NCI-H2029 (cell line): Measurements from ENCODE around the gene KRTAP19-3.
"Not testable (repeated sequence)": the region's sequence is repeated elsewhere in the genome, so short reads cannot be mapped to it uniquely, and the experiment has no call there.

Experiments used
- DNase-seq: peaks from one replicate; lab custom pipeline; 2025; lab: John Stamatoyannopoulos, UW

Gene KRTAP19-3

DNA sequence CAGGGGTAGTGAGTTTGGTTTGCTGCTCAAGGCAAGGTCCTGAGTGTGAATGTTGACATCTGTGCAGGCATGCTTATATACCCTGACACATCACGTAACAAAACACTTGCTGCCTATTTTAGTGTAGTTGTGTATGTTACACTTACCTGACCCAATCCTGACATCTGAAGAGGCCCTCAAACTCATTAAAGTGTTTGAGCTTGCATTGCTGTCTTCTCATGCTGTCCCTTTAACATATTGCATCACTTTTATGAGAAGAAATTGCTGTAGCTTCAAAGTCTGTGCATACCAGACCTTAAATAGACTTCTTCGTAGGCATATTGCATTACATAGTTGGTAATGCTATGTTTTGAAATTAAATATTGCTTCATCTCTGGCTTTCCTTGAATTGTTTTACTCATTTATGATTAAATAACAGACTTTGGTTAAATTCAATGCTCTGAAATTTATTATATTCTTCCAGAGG, at the start of gene KRTAP19-3:
Gene KRTAP19-3 (minus strand): TSS at position 51 of the 466 bp plus-strand sequence. CDS start 56 bp downstream, outside the sequence.
- no peak for DNase-seq

- DNase-seq, result no peak
These were observed 27.1 kb upstream of the KRTAP19-3 start for GRCh38 chr21:30518876-30519275.

DNA sequence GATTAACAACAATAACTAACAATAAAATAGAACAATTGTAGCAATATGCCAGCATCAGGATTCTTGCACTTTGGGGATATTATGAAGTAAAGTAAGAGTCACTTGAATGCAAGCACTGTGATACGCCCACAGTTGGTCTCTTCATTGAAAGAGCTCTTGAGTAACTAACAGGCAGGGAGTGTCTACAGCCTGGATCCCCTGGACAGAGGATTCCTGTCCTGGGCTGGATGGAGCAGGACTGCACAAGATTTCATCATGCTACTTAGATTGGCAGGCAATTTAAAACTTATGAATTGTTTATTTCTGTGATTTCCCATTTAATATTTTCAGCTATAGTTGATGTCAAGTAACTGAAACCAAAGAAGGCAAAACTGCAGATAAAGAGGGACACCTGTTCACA, 23.9 kb upstream of the KRTAP19-3 start:
- no peak for DNase-seq

DNA sequence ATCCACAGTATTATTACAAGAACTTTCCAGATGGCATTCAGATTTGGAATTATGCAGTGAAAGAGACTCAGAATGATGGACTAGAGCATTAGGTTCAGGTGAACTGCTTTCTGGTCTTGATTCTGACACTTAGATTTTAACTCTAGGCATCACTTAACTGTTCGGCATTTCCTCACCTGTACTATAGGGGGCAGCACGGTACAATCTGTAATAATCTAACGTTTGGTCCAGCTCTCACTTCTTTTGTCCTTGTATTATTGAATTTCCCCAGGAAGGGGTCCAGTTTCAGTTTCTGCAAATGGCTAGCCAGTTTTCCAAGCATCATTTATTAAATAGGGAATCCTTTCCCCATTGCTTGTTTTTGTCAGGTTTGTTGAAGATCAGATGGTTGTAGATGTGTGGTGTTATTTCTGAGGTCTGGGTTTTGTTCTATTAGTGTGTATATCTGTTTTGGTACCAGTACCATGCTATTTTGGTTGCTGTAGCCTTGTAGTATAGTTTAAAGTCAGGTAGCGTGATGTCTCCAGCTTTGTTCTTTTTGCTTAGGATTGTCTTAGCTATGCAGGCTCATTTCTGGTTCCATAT, 13.9 kb upstream of the KRTAP19-3 start:
- DNase-seq, result not testable (repeated sequence)

GRCh38 chr21:30502041-30502440, 10.2 kb upstream of the KRTAP19-3 start, which contains the start of gene KRTAP19-5:
KRTAP19-5 (minus strand) TSS chr21:30502141; CDS start chr21:30502090, 51 bp downstream.
- DNase-seq, result no peak

DNA sequence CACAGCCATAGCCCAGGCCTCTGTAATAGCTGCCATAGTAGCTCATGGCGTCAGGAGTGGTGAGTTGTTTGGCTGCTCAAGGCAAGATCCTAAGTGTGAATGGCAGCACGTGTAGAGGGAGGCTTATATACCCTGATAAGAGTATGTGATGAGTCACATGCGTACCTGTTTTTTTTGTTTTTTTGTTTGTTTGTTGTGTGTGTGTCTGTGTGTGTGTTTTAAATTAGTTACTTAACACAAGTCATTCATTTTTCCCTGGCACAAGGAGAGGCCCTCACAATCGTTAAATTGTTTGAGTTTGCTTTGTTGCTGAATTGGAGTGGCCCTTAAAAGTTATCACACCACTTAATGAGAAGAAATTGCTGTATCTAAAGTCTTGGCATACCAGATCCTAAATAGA, 5.3 kb upstream of the KRTAP19-3 start, which contains the start of gene KRTAP19-4:
Gene KRTAP19-4 (minus strand): TSS at position 101 of the 400 bp plus-strand sequence. CDS start 55 bp downstream, at position 46.
- DNase-seq, result no peak

DNA sequence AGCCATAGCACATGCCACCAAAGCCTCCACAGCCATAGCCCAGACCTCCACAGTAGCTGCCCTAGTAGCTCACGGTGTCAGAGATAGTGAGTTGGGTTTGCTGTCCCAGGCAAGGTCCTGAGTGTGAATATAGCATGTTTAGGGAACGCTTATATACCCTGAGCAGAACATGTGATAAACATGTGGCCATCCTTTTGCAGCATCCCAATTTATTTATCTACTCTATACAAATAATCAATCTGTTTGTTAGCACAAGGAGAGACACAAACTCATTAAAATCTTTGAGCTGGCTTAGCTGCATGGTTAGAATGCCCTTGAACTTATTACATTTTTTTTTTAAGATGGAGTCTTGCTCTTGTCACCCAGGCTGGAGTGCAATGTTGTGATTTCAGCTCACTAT, 4.5 kb downstream of the KRTAP19-3 start, which contains the start of gene KRTAP19-2:
Gene KRTAP19-2 (minus strand): TSS at position 101 of the 400 bp plus-strand sequence. CDS start 88 bp downstream, at position 13.
- no peak for DNase-seq

DNA sequence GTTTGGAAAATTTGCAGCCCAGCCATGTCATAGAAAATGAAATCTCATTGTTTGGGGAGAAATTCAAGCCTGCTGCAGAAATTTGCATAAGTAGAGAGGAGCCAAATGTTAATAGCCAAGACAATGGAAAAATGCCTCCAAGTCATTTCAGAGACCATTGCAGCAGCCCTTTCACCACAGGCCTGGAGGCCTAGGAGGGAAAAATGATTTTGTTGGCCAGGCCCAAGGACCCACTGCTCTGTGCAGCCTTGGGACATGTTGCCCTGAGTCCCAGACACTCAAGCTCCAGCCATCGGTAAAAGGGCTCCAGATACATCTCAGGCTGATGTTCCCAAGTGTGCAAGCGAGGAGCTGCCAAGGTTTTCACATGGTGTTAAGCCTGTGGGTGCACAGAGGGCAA, 5.6 kb downstream of the KRTAP19-3 start:
- no peak for DNase-seq

DNA sequence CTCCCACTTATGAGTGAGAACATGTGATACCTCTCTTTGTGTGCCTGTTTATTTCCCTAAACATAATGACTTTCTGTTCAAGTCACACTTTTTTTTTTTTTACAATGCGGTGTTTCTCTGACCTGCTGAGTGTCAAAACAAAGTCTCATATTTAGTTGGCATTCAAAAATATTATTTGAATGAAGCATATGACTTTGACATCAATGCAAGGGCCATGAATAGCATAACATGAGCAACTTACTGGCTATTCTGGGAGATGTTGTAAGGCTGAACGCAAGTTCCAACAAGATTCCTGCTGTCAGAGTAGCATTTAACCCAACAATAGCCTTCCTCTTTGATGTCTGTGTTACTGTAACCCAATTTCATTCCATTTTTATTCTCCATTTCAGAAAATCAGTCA, 9.7 kb downstream of the KRTAP19-3 start:
- DNase-seq, result no peak

- no peak for DNase-seq
These were observed 11.7 kb downstream of the KRTAP19-3 start, which contains the start of gene KRTAP19-1 for GRCh38 chr21:30480145-30480544. KRTAP19-1 (minus strand) TSS chr21:30480367; CDS start chr21:30480317, 50 bp downstream.

DNA sequence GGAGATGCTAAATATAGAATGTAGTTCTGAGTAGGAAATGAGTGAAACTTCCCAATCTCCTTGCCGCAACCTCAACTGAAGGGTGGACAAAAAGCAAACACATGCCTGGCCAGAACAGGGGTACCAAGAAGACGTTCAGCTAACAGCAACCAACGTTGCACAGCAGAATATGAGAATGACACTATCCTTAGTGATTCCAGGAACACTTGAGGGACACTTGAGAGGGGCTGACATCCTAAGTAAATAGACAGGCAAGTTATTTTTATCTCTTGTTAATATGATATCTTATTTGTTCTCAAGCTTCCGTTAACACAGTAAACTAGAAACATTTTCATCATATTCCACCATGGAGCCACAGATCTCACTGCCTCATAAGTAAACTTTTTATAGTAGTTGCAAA, 12.6 kb downstream of the KRTAP19-3 start:
- DNase-seq, result peak; percentile 37

DNA sequence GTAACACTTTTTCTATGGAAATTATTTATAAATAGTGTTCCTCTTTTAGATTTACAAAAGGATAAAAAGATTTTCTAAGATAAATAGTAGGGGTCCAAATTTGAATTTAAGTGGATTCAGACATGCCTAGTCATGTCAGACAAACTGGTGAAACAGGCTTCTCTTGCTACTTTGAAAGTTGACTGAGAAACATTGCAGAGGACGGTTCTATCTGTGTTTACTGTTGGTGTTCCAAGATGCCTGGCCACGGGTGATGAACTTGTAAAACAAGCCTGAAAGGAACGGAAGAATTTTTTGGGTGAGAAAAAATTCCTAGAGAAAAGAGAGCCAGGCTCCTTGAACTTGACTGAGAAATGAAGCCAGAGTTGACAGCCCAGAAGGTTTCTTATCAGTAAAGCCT, 13.8 kb downstream of the KRTAP19-3 start:
- DNase-seq, result no peak

- no peak for DNase-seq
These were observed 22.7 kb downstream of the KRTAP19-3 start for GRCh38 chr21:30468900-30469714.

GRCh38 chr21:30463713-30464112, 28.1 kb downstream of the KRTAP19-3 start:
- no peak for DNase-seq

GRCh38 chr21:30448514-30448913, 43.3 kb downstream of the KRTAP19-3 start:
- no peak for DNase-seq

DNA sequence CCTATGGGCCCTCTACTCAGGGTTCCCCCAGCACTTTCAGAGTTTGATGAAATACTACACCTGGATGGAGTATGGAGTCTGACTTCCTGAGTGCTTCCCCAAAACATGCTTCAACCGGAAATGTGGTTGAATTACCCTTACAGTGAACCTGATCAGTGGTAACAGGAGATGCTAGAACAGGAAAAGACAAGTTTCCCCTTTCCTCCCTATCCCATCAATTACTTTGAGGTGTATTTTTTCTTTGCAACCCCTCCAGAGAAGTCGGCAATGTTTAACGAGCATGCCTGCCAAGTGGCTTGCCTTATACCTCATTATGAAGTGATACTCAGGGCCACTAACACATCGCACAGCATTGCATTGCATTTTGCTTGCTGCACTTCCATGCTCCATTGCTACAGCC, 44.8 kb downstream of the KRTAP19-3 start:
- DNase-seq, result no peak

GRCh38 chr21:30444204-30444603, 47.6 kb downstream of the KRTAP19-3 start:
- no peak for DNase-seq

DNA sequence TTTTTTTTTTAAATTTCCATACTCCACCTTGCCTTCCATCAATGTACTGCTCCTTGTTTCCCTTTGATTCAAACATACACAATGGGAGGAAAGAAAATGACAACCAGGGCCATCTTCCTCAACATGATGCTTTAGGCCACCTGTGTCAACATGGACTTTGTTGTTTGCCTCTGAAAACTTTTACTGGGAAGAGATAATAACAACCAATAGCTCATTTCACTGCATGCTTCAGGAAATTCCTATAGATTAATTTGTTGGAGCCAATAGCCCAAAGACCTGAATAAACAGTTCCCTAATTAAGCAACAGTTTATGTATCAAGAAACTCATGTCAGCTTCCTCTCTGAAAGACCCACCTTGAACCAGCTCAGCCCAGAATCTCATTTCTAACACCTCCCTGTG, 48.6 kb downstream of the KRTAP19-3 start:
- DNase-seq, result no peak
